ENCODE results near the gene TBPL2.
A peak's percentile ranks its signal among the peaks of the same experiment; 100 is the strongest.

- TF ChIP-seq CTCF (IDR thresholded peaks at IDR 0.05; ENCODE audit: extremely low read depth in 1 of 2, insufficient read depth in 1 of 2, low read depth in 1 of 2, low read length in 2 of 2) (peak; percentile 43 to 67), POLR2A (IDR thresholded peaks at IDR 0.05; ENCODE audit: low read depth, low read length) (no peak), JUN (IDR thresholded peaks at IDR 0.05; ENCODE audit: borderline replicate concordance, insufficient read depth, insufficient read length, low read depth) (no peak), POLR2AphosphoS5 (IDR thresholded peaks at IDR 0.05; ENCODE audit: insufficient read depth, low read depth, low read length) (no peak), EZH2 (IDR thresholded peaks at IDR 0.05; ENCODE audit: borderline replicate concordance, low read depth, low read length, severe bottlenecking) (no peak), MYC (IDR thresholded peaks at IDR 0.05; ENCODE audit: low read depth, low read length) (no peak)
These were observed at the start of gene TBPL2 for GRCh38 chr14:55440385-55440784.

Data from endothelial cell of umbilical vein (primary cell).